B cell (primary cell): ENCODE results near the gene HOXD8.

ENCODE experiments used
- CTCF ChIP-seq: fragments of 200-600 bp; IDR thresholded peaks from one replicate; pipeline ENCODE4 v1.8.0; 2022; ENCODE audit warnings: antibody characterized with exemption, mild to moderate bottlenecking
- EZH2 ChIP-seq: IDR thresholded peaks from 2 replicates; pipeline ENCODE4 v1.6.1; 2012; ENCODE audit warnings: borderline replicate concordance, low read depth, mild to moderate bottlenecking, moderate library complexity, low read length; ENCODE audit not compliant: insufficient read depth, poor library complexity, severe bottlenecking

- TF ChIP-seq CTCF = no peak
- no peak for TF ChIP-seq EZH2
Observed at GRCh38 chr2:176162911-176163671, 33.6 kb downstream of the HOXD8 start.
